Thyroid gland (tissue), 4 donors: ENCODE data around the gene ADGRG7.

Experiments
- CTCF ChIP-seq, 6 experiments: fragments of 200-600 bp in 3 of 6; fragments of 450-650 bp in 3 of 6; sonication (generic) in 3 of 6; IDR thresholded peaks; one replicate each; pipeline ENCODE4 v1.5.1; 2016 to 2019; ENCODE audit warnings: antibody characterized with exemption in 6 of 6, mild to moderate bottlenecking in 2 of 6, inconsistent platforms in 1 of 6, moderate library complexity in 1 of 6
- POLR2A ChIP-seq, 2 donors: fragments of 450-650 bp; IDR thresholded peaks; one replicate each; pipeline ENCODE4 v1.6.1; 2017; ENCODE audit warnings: antibody characterized with exemption in 2 of 2, mild to moderate bottlenecking in 2 of 2, moderate library complexity in 1 of 2

GRCh38 chr3:100606894-100607512 is 2.4 kb upstream of the ADGRG7 start:
- TF ChIP-seq CTCF (IDR thresholded peaks at IDR 0.05): no peak
- no peak for TF ChIP-seq POLR2A (IDR thresholded peaks at IDR 0.05)
